Mammary epithelial cell (primary cell): Measurements from ENCODE around the gene ALPK3.
A peak's percentile ranks its signal among the peaks of the same experiment; 100 is the strongest.
"Not testable (repeated sequence)": the region's sequence is repeated elsewhere in the genome, so short reads cannot be mapped to it uniquely, and the experiment has no call there.

Experiments used
- EZH2 ChIP-seq: IDR thresholded peaks from 2 replicates; pipeline ENCODE4 v1.6.1; 2012; ENCODE audit warnings: low read length, inconsistent platforms, borderline replicate concordance
- TF ChIP-seq, protein P1 (sequence below), 2 donors: IDR thresholded peaks in 1 of 2; conservative IDR thresholded peaks in 1 of 2; 2 replicates each; pipeline ENCODE4 v1.5.1; 2011 to 2012; ENCODE audit warnings: inconsistent platforms in 2 of 2, low read length in 2 of 2, mild to moderate bottlenecking in 2 of 2, control low read depth in 1 of 2, low read depth in 1 of 2; ENCODE audit not compliant: insufficient read depth in 1 of 2; ENCODE audit errors: extremely low read depth in 1 of 2

DNA sequence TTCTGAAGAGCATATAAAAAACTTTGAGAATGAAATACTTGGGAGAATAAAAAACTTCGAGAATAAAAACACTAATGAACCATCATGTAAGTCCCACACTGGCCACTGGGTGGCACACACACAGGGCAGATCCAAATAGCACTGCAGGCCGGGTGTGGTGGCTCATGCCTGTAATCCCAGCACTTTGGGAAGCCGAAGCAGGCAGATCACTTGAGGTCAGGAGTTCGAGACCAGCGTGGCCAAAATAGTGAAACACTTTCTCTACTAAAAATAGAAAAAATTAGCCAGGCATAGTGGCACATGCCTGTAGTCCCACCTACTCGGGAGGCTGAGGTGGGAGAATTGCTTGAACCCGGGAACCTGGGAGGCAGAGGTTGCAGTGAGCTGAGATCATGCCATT is 28.5 kb downstream of the ALPK3 start:
- TF ChIP-seq, protein P1, sequence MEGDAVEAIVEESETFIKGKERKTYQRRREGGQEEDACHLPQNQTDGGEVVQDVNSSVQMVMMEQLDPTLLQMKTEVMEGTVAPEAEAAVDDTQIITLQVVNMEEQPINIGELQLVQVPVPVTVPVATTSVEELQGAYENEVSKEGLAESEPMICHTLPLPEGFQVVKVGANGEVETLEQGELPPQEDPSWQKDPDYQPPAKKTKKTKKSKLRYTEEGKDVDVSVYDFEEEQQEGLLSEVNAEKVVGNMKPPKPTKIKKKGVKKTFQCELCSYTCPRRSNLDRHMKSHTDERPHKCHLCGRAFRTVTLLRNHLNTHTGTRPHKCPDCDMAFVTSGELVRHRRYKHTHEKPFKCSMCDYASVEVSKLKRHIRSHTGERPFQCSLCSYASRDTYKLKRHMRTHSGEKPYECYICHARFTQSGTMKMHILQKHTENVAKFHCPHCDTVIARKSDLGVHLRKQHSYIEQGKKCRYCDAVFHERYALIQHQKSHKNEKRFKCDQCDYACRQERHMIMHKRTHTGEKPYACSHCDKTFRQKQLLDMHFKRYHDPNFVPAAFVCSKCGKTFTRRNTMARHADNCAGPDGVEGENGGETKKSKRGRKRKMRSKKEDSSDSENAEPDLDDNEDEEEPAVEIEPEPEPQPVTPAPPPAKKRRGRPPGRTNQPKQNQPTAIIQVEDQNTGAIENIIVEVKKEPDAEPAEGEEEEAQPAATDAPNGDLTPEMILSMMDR (conservative IDR thresholded peaks at IDR 0.05 in 1 of 2, IDR thresholded peaks at IDR 0.05 in 1 of 2; ENCODE audit: extremely low read depth in 1 of 2, insufficient read depth in 1 of 2, low read depth in 1 of 2, low read length in 2 of 2): peak; percentile 53 to 63
- not testable (repeated sequence) for TF ChIP-seq EZH2
